HL-60/S4 treated with phorbol 12-myristate 13-acetate at 8.2 ng/mL for 4 days and 3 days (cell line): Measurements from ENCODE around the gene SH3BP5L.

Source experiments
- in situ Hi-C: fragments of 300-500 bp; cut with MboI; formaldehyde crosslinking; loops from 2 replicates; pipeline ENCODE4 v1.15.0; 2022; ENCODE audit warnings: low sequenced_read_pairs

Gene SH3BP5L

DNA sequence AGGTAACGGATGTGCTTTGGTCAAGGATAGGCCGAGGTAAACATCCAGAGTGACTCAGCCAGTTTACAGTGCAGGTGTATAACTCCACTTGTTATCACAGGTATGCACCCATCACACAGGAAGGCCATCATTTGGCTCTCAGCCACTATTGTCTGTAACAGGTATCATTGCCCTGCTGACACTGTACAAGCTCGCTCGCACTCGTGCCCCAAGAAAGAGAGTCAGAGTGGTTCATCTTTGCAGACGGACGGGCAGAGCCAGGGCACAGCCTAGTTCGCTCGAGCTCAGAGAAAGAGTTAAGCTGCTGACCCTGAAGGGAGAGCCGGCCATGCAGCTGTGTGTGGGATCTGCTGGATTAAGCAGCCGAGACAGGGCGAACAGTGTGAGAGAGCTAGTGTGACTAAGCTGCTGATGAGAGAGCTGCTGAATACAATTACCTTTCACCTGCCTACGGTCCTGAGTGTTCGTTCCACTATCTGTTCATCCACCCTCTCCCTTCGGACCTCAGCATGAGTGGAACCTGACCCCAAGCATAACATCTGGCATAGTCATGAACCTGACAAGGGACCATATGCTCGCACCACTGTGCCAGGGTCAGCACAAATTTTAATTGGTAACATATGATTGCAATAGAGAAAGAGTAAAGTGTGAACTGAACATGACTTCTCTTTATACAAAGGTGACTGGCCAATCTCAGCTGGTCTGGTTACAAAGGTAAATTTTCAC, 43.1 kb downstream of the SH3BP5L start:
- in situ Hi-C loops = no loop called here

DNA sequence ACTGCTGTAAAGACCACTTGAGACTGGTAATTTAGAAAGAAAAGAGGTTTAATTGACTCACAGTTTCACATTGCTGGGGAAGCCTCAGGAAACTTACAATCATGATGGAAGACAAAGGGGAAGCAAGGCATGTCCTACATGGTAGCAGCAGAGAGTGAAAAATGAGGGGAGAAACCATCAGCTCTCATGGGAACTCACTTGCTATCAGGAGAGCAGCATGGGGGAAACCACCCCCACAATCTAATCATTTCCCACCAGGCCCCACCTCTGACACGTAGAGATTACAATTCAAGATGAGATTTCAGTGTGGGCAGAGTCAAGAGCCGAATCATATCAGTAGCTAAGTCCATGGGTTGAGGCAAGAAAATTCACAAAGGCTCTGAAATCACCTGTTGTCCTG, 46.4 kb downstream of the SH3BP5L start:
- in situ Hi-C loops = no loop called here

DNA sequence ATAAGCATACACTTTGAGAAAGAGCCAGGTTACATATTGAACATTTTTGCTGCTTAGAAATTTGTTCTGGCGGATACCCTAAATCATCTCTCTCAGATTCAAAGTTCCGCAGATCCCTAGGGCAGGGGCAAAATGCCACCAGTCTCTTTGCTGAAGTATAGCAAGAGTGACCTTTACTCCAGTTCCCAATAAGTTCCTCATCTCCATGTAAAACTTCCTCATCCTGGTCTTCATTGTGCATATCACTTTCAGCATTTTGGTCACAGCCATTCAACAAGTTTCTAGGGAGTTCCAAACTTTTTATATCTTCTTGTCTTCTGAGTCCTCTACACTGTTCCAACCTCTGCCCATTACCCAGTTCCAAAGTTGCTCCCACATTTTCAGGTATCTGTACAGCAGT, 46.8 kb downstream of the SH3BP5L start:
- in situ Hi-C loops = no loop called here

DNA sequence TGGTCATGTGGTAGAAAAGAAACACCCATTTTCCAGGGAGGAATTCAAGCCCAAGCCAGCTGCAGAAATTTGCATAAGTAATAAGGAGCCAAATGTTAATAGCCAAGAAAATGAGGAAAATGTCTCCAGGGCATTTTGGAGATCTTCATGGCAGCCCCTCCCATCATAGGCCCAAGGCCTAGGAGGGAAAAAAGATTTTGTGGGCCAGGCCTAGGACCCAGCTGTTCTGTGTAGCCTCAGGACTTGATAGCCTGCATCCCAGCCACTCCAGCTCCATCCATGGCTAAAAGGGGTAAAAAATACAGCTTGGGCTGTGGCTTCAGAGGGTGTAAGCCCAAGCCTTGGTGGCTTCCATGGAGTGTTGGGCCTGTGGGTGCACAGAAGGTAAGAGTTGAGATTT, 48.7 kb downstream of the SH3BP5L start:
- in situ Hi-C loops = no loop called here

DNA sequence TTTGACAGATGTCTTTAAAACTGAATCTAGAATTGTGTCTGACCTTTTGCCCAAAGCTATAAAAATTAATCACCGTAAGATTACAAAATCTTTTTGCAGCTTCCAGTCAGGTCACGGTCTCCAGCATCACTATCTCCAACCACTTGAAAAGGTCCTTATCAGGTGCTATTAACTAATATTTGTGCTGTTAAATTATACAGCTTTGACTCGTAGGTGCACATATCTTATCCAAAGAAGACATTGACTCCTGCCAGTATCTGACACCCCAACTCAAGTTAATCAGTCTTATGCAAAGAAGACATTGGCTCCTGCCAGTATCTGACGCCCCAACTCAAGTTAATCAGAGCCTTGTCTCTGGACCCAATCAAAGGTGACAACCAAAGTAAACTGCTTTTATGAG, 50.3 kb downstream of the SH3BP5L start:
- in situ Hi-C loops = no loop called here
